ENCODE results near the gene ARHGAP26. TPM values are rescaled to one million over a fixed set of nuclear protein-coding genes. Genes with fewer than 3 reads are reported as not detected.
"Not testable (repeated sequence)": the region's sequence is repeated elsewhere in the genome, so short reads cannot be mapped to it uniquely, and the experiment has no call there.

Gene ARHGAP26
- total RNA-seq, 1 donor from 2014 or later: 20.1 TPM

DNA sequence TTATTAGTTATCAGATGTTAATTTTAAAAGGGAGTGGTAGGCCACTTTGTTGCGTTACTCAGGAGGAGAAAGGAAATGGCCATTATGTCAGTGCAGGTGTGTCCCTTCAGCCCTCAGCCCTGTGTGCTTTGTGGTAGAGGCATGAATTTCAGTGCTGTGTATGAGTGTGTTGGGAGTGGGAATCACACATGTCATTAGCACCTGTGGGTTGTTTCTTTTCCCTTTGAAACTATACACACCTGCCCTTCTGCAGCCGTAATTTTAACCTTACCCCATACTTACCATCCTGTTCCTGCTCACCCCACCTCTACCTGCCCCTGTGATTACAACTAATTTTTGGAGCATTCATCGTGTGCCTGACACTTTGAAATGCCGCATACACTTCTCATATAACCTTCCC, 156.4 kb downstream of the ARHGAP26 start:
- peaks cover 1% of the 10 kb centered on the region for H3K4me1 Mint-ChIP-seq (ENCODE audit: low read depth, unreplicated experiment)
- no peaks in the 10 kb centered on the region for H3K9me3 Mint-ChIP-seq (ENCODE audit: unreplicated experiment)
- no peak for DNase-seq
- TF ChIP-seq, protein P1, sequence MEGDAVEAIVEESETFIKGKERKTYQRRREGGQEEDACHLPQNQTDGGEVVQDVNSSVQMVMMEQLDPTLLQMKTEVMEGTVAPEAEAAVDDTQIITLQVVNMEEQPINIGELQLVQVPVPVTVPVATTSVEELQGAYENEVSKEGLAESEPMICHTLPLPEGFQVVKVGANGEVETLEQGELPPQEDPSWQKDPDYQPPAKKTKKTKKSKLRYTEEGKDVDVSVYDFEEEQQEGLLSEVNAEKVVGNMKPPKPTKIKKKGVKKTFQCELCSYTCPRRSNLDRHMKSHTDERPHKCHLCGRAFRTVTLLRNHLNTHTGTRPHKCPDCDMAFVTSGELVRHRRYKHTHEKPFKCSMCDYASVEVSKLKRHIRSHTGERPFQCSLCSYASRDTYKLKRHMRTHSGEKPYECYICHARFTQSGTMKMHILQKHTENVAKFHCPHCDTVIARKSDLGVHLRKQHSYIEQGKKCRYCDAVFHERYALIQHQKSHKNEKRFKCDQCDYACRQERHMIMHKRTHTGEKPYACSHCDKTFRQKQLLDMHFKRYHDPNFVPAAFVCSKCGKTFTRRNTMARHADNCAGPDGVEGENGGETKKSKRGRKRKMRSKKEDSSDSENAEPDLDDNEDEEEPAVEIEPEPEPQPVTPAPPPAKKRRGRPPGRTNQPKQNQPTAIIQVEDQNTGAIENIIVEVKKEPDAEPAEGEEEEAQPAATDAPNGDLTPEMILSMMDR (IDR thresholded peaks at IDR 0.05; ENCODE audit: partially characterized antibody, unreplicated experiment): no peak
- H3K27me3 Mint-ChIP-seq (ENCODE audit: unreplicated experiment): no peaks in the 10 kb centered on the region
- no peaks in the 10 kb centered on the region for H3K36me3 Mint-ChIP-seq (ENCODE audit: unreplicated experiment)
- H3K27ac Mint-ChIP-seq (ENCODE audit: unreplicated experiment): no peak overlapping the region
- H3K4me3 Mint-ChIP-seq (ENCODE audit: unreplicated experiment): no peak overlapping the region

DNA sequence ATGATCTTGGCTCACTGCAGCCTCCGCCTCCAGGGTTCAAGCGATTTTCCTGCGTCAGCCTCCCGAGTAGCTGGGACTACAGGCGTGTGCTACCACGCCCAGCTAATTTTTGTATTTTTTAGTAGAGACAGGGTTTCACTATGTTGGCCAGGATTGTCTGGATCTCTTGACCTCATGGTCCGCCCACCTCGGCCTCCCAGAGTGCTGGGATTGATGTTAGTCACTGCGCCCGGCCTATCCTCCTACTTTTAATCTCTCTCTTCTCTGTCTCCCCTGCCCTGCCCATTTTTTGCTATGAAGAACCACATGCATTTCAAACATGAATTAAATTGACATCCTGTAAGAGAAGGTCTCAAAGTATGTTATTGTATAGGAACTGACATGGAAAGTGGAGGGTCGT, 158.8 kb downstream of the ARHGAP26 start:
- not testable (repeated sequence) for H3K36me3 Mint-ChIP-seq (ENCODE audit: unreplicated experiment); H3K4me3 Mint-ChIP-seq (ENCODE audit: unreplicated experiment); H3K27ac Mint-ChIP-seq (ENCODE audit: unreplicated experiment); H3K27me3 Mint-ChIP-seq (ENCODE audit: unreplicated experiment); H3K9me3 Mint-ChIP-seq (ENCODE audit: unreplicated experiment); DNase-seq
- H3K4me1 Mint-ChIP-seq (ENCODE audit: low read depth, unreplicated experiment): peaks cover 18% of the 10 kb centered on the region

DNA sequence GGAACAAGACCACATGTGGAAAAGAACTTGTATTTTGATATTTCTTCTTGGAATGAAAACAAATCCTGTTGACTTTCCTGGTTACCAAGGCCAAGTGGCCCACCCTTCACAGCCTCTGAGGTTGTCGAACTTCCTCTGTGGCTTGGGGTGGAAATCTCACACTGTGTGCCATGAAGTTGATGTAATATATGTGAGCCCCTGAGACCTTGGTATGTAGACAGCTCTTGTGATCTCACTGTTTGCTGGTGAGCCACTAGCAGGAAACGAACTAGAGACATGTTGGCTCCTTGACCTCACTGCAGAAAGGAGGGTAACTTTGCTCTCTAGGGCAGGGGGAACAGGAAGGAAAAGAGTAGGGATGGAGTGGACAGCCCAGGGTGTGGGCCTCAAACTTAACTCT, 159.4 kb downstream of the ARHGAP26 start:
- H3K9me3 Mint-ChIP-seq (ENCODE audit: unreplicated experiment): no peaks in the 10 kb centered on the region
- no peak overlapping the region for H3K27ac Mint-ChIP-seq (ENCODE audit: unreplicated experiment)
- no peaks in the 10 kb centered on the region for H3K27me3 Mint-ChIP-seq (ENCODE audit: unreplicated experiment)
- H3K4me3 Mint-ChIP-seq (ENCODE audit: unreplicated experiment): no peak overlapping the region
- peaks cover 23% of the 10 kb centered on the region for H3K4me1 Mint-ChIP-seq (ENCODE audit: low read depth, unreplicated experiment)
- no peak for DNase-seq
- no peaks in the 10 kb centered on the region for H3K36me3 Mint-ChIP-seq (ENCODE audit: unreplicated experiment)
- TF ChIP-seq, protein P1 (IDR thresholded peaks at IDR 0.05; ENCODE audit: partially characterized antibody, unreplicated experiment): no peak

DNA sequence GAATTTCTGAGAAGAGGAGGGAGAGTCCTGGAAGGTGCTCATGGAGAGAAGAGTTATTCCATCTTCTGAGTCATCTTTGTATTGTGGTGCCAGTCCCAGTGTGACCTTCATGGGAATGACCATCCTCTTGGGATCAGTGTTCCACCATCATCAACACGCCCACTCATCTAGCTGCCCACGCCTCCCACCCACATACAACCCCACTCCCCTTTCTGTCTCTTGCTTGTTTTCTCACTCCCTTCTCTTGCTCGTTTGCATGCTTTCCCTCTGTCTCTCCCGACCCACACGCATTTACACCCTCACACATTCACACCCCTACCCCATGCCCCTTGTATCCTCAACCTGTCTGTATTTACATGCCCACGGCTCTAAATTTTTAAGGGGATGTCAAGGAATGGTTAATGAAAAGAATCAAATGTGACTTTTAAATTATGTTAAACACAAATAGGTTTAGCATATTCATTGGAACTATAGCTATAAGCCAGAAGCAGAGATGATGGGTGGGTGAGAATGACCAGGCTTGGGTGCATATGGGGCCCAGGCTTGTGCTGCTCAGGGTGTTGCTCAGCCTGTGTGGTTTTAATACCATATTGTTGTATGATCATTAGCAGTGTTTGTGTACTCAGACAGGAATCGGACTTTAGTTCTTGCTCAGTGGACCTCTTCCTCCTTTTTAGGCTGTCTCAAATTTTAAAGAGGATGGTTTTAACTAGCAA, 160.4 kb downstream of the ARHGAP26 start:
- Mint-ChIP-seq H3K4me1 (ENCODE audit: low read depth, unreplicated experiment) (peaks cover 30% of the 10 kb centered on the region), H3K4me3 (ENCODE audit: unreplicated experiment) (no peak overlapping the region), H3K36me3 (ENCODE audit: unreplicated experiment) (no peaks in the 10 kb centered on the region), H3K27me3 (ENCODE audit: unreplicated experiment) (no peaks in the 10 kb centered on the region), H3K9me3 (ENCODE audit: unreplicated experiment) (no peaks in the 10 kb centered on the region), H3K27ac (ENCODE audit: unreplicated experiment) (no peak overlapping the region)
- TF ChIP-seq, protein P1 (IDR thresholded peaks at IDR 0.05; ENCODE audit: partially characterized antibody, unreplicated experiment): no peak
- DNase-seq: no peak

DNA sequence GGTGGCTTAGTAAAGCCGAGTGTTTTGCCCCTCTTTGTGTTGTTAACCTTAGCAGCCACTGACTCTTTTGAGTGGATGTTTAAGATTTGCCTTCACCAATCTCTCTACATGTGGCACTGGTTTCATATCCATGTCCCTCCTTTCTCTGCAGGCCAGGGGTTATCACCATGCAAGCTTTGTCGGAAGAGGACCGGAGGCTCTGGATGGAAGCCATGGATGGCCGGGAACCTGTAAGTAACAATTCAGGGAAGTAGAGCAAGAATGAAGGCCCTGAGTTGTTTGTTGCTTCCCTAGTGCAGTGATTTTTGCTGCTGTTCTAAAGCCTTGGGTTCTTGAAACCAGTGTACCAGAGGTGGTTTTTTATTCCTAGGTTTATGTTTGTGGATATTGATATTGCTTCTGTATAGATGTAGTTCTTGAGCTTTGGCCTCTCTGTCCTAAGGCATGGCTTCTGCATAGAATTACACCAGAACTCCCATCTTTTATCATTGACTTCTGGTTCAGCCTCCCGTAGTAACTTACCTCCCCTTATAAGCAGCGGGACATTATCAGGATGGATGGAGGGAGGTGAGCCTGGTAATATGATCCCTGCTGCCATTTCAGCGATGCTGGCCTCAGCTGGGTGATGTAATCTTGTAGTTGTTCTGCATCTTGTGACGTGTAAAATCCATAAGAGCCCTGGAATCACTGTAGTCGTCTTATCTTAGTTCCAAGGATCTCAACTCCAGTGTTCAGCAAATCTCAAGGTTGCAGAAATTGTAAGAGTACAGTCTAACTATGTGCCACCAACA, 161.9 kb downstream of the ARHGAP26 start:
- Mint-ChIP-seq H3K27me3 (ENCODE audit: unreplicated experiment) (no peaks in the 10 kb centered on the region), H3K4me1 (ENCODE audit: low read depth, unreplicated experiment) (peaks cover 41% of the 10 kb centered on the region), H3K27ac (ENCODE audit: unreplicated experiment) (peak overlapping the region; percentile 8), H3K4me3 (ENCODE audit: unreplicated experiment) (no peak overlapping the region), H3K9me3 (ENCODE audit: unreplicated experiment) (peaks cover 2% of the 10 kb centered on the region), H3K36me3 (ENCODE audit: unreplicated experiment) (no peaks in the 10 kb centered on the region)
- TF ChIP-seq, protein P1 (IDR thresholded peaks at IDR 0.05; ENCODE audit: partially characterized antibody, unreplicated experiment): no peak
- peak; percentile 28 for DNase-seq

Data from glutamatergic neuron (in vitro differentiated cells).